HG02623 (cell line): ENCODE data around the gene ITM2C.

Experiments
- ATAC-seq: cut with Tn5 transposase; IDR thresholded peaks from one replicate; pipeline ENCODE4 v1.9.1; 2021; ENCODE audit warnings: moderate library complexity; ENCODE audit not compliant: unreplicated experiment

Gene ITM2C

GRCh38 chr2:230872151-230872967 lies 7.6 kb downstream of the ITM2C start:
- no peak for ATAC-seq

GRCh38 chr2:230872968-230873660 lies 8.4 kb downstream of the ITM2C start:
- peak; percentile 57 for ATAC-seq

GRCh38 chr2:230873661-230874401 lies 9.1 kb downstream of the ITM2C start:
- ATAC-seq: peak; percentile 62

GRCh38 chr2:230874456-230874855 lies 9.7 kb downstream of the ITM2C start:
- ATAC-seq: no peak

- ATAC-seq: no peak
Observed at GRCh38 chr2:230874876-230875275, 10.1 kb downstream of the ITM2C start.

GRCh38 chr2:230875347-230876315 lies 10.9 kb downstream of the ITM2C start:
- ATAC-seq: no peak

GRCh38 chr2:230877116-230877758 lies 12.5 kb downstream of the ITM2C start:
- no peak for ATAC-seq

- no peak for ATAC-seq
Observed at GRCh38 chr2:230877759-230878598, 13.2 kb downstream of the ITM2C start.

GRCh38 chr2:230878599-230879188 lies 14.0 kb downstream of the ITM2C start:
- no peak for ATAC-seq

- ATAC-seq: no peak
Observed at GRCh38 chr2:230879271-230879882, 14.6 kb downstream of the ITM2C start.

- ATAC-seq: no peak
Observed at GRCh38 chr2:230879891-230880290, 15.1 kb downstream of the ITM2C start.

- ATAC-seq: no peak
Observed at GRCh38 chr2:230881840-230882239, 17.1 kb downstream of the ITM2C start.

- no peak for ATAC-seq
Observed at GRCh38 chr2:230885463-230886130, 20.9 kb downstream of the ITM2C start.

- ATAC-seq: no peak
Observed at GRCh38 chr2:230886206-230886605, 21.5 kb downstream of the ITM2C start.

GRCh38 chr2:230886671-230887071 lies 21.9 kb downstream of the ITM2C start:
- ATAC-seq: no peak

GRCh38 chr2:230887342-230887741 lies 22.6 kb downstream of the ITM2C start:
- ATAC-seq: no peak

GRCh38 chr2:230888824-230889400 lies 24.2 kb downstream of the ITM2C start:
- no peak for ATAC-seq
